C4-2B (cell line): ENCODE data around the gene TCN2.

Source experiments
- ZFX ChIP-seq: fragments of 450-650 bp; IDR thresholded peaks from 2 replicates; pipeline ENCODE4 v1.6.1; 2017
- TF ChIP-seq, protein P1 (sequence below): fragments of 450-650 bp; conservative IDR thresholded peaks from 2 replicates; pipeline ENCODE4 v1.5.1; 2017; ENCODE audit warnings: mild to moderate bottlenecking

DNA sequence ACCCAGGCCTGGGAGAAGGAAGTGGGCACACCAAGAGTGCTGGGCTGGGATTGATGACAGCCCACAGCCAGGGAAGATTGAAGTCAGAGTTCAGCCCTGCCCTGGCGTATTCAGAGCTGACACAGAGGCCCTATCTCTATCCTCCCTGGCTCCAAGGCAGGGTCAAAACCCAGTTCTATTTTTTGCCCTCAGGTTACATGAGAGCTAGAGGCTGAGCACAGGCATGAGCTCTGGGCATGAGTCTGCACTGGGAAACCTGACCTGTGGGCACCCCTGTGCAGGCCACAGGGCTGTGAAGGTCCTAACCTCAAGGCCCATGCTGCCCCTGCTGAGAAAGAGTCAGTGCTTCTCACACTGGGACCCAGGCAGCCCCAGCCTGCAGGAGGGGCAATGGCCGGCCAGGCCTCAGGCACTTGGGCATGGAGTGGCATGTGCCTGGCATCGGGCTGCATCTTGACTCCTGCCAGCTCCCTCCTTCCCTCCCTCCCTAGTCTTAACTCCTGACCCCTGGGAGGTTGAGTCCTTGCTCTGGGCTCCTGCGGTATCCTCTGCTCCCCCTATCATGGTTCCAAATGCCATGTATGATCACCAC is 34.0 kb downstream of the TCN2 start:
- TF ChIP-seq, protein P1, sequence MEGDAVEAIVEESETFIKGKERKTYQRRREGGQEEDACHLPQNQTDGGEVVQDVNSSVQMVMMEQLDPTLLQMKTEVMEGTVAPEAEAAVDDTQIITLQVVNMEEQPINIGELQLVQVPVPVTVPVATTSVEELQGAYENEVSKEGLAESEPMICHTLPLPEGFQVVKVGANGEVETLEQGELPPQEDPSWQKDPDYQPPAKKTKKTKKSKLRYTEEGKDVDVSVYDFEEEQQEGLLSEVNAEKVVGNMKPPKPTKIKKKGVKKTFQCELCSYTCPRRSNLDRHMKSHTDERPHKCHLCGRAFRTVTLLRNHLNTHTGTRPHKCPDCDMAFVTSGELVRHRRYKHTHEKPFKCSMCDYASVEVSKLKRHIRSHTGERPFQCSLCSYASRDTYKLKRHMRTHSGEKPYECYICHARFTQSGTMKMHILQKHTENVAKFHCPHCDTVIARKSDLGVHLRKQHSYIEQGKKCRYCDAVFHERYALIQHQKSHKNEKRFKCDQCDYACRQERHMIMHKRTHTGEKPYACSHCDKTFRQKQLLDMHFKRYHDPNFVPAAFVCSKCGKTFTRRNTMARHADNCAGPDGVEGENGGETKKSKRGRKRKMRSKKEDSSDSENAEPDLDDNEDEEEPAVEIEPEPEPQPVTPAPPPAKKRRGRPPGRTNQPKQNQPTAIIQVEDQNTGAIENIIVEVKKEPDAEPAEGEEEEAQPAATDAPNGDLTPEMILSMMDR = no peak
- no peak for TF ChIP-seq ZFX
